ENCODE measurements around the gene TPI1. TPM values are rescaled to one million over a fixed set of nuclear protein-coding genes. Genes with fewer than 3 reads are reported as not detected.

Gene TPI1
- total and polyA plus RNA-seq, 4 donors = 190 to 547 (median 396) TPM

GRCh38 chr12:6854036-6854435 is 13.3 kb upstream of the TPI1 start:
- Histone ChIP-seq H3K4me3 (ENCODE audit: low read depth in 1 of 3, low read length in 3 of 3) (no peak overlapping the region), H3K9me3 (ENCODE audit: control insufficient read depth in 4 of 4, low read length in 3 of 4) (no peaks in the 10 kb centered on the region), H3K4me1 (ENCODE audit: control insufficient read depth in 4 of 4, insufficient read depth in 4 of 4, low read length in 3 of 4) (peaks cover 7 to 23% (median 13%) of the 10 kb centered on the region in 4 donors), H3K9ac (ENCODE audit: low read depth in 1 of 2, low read length in 2 of 2) (no peak overlapping the region), H3K27me3 (ENCODE audit: control insufficient read depth in 4 of 4, insufficient read depth in 4 of 4, low read length in 3 of 4) (no peaks in the 10 kb centered on the region), H3K36me3 (ENCODE audit: control insufficient read depth in 4 of 4, insufficient read depth in 3 of 4, low read depth in 1 of 4, low read length in 3 of 4) (peaks cover 11 to 35% (median 25%) of the 10 kb centered on the region in 4 donors), H3K27ac (ENCODE audit: low read depth in 1 of 2, low read length in 2 of 2) (no peak overlapping the region)
- DNase-seq (ENCODE audit: low spot score) = no peak
- TF ChIP-seq FOXA2 (IDR thresholded peaks at IDR 0.05) = no peak
- no peak for TF ChIP-seq FOXA1 (IDR thresholded peaks at IDR 0.05)
- TF ChIP-seq RXRA (IDR thresholded peaks at IDR 0.05) = no peak
- WGBS = 59% methylated on average over 6 of the region's 6 CpGs

GRCh38 chr12:6855322-6855721 is 12.0 kb upstream of the TPI1 start:
- Histone ChIP-seq H3K9me3 (ENCODE audit: control insufficient read depth in 4 of 4, low read length in 3 of 4) (no peaks in the 10 kb centered on the region), H3K27me3 (ENCODE audit: control insufficient read depth in 4 of 4, insufficient read depth in 4 of 4, low read length in 3 of 4) (no peaks in the 10 kb centered on the region), H3K36me3 (ENCODE audit: control insufficient read depth in 4 of 4, insufficient read depth in 3 of 4, low read depth in 1 of 4, low read length in 3 of 4) (peaks cover 15 to 46% (median 30%) of the 10 kb centered on the region in 4 donors), H3K4me1 (ENCODE audit: control insufficient read depth in 4 of 4, insufficient read depth in 4 of 4, low read length in 3 of 4) (peaks cover 7 to 23% (median 13%) of the 10 kb centered on the region in 4 donors), H3K9ac (ENCODE audit: low read depth in 1 of 2, low read length in 2 of 2) (no peak overlapping the region), H3K4me3 (ENCODE audit: low read depth in 1 of 3, low read length in 3 of 3) (no peak overlapping the region), H3K27ac (ENCODE audit: low read depth in 1 of 2, low read length in 2 of 2) (no peak overlapping the region)
- no peak for DNase-seq (ENCODE audit: low spot score)
- TF ChIP-seq HNF4A (conservative IDR thresholded peaks at IDR 0.05) (no peak), YY1 (IDR thresholded peaks at IDR 0.05) (no peak), RXRA (IDR thresholded peaks at IDR 0.05) (no peak), MAX (IDR thresholded peaks at IDR 0.05) (no peak)
- 95% methylated on average over 14 of the region's 14 CpGs for WGBS

GRCh38 chr12:6858799-6859198 is 8.5 kb upstream of the TPI1 start:
- no peak for DNase-seq (ENCODE audit: low spot score)

More at GRCh38 chr12:6858799-6859198, 8.5 kb upstream of the TPI1 start:
- H3K9ac ChIP-seq (ENCODE audit: low read depth in 1 of 2, low read length in 2 of 2) = no peak overlapping the region
- peaks cover 18 to 71% (median 46%) of the 10 kb centered on the region in 4 donors for H3K36me3 ChIP-seq (ENCODE audit: control insufficient read depth in 4 of 4, insufficient read depth in 3 of 4, low read depth in 1 of 4, low read length in 3 of 4)
- H3K27me3 ChIP-seq (ENCODE audit: control insufficient read depth in 4 of 4, insufficient read depth in 4 of 4, low read length in 3 of 4) = no peaks in the 10 kb centered on the region
- H3K4me3 ChIP-seq (ENCODE audit: low read depth in 1 of 3, low read length in 3 of 3) = no peak overlapping the region
- H3K9me3 ChIP-seq (ENCODE audit: control insufficient read depth in 4 of 4, low read length in 3 of 4) = no peaks in the 10 kb centered on the region
- WGBS = 98% methylated on average over 2 of the region's 2 CpGs
- H3K27ac ChIP-seq (ENCODE audit: low read depth in 1 of 2, low read length in 2 of 2) = no peak overlapping the region
- TF ChIP-seq FOXA2 (IDR thresholded peaks at IDR 0.05) (no peak), CTCF (IDR thresholded peaks at IDR 0.05; ENCODE audit: low read depth, low read length, missing input control) (no peak), GABPA (IDR thresholded peaks at IDR 0.05 in 1 of 2, conservative IDR thresholded peaks at IDR 0.05 in 1 of 2) (no peak), SP1 (IDR thresholded peaks at IDR 0.05) (no peak), NR2F2 (IDR thresholded peaks at IDR 0.05) (no peak), HNF4A (conservative IDR thresholded peaks at IDR 0.05) (no peak), MAX (IDR thresholded peaks at IDR 0.05) (no peak), ATF3 (IDR thresholded peaks at IDR 0.05) (no peak), RAD21 (IDR thresholded peaks at IDR 0.05) (no peak)
- TF ChIP-seq, protein P1, sequence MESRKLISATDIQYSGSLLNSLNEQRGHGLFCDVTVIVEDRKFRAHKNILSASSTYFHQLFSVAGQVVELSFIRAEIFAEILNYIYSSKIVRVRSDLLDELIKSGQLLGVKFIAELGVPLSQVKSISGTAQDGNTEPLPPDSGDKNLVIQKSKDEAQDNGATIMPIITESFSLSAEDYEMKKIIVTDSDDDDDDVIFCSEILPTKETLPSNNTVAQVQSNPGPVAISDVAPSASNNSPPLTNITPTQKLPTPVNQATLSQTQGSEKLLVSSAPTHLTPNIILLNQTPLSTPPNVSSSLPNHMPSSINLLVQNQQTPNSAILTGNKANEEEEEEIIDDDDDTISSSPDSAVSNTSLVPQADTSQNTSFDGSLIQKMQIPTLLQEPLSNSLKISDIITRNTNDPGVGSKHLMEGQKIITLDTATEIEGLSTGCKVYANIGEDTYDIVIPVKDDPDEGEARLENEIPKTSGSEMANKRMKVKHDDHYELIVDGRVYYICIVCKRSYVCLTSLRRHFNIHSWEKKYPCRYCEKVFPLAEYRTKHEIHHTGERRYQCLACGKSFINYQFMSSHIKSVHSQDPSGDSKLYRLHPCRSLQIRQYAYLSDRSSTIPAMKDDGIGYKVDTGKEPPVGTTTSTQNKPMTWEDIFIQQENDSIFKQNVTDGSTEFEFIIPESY (IDR thresholded peaks at IDR 0.05) = no peak
- peaks cover 0 to 3% (median 0%) of the 10 kb centered on the region in 4 donors for H3K4me1 ChIP-seq (ENCODE audit: control insufficient read depth in 4 of 4, insufficient read depth in 4 of 4, low read length in 3 of 4)

Data from liver (tissue), 9 donors.